HG03342 (cell line): ENCODE results near the gene TXNDC15.
"Not testable (repeated sequence)": the region's sequence is repeated elsewhere in the genome, so short reads cannot be mapped to it uniquely, and the experiment has no call there.

Source experiments
- ATAC-seq: cut with Tn5 transposase; IDR thresholded peaks from one replicate; pipeline ENCODE4 v1.9.1; 2021; ENCODE audit warnings: mild to moderate bottlenecking, moderate library complexity; ENCODE audit not compliant: unreplicated experiment

The TXNDC15 gene

GRCh38 chr5:134874831-134875655 is 872 bp downstream of the TXNDC15 start:
- no peak for ATAC-seq

DNA sequence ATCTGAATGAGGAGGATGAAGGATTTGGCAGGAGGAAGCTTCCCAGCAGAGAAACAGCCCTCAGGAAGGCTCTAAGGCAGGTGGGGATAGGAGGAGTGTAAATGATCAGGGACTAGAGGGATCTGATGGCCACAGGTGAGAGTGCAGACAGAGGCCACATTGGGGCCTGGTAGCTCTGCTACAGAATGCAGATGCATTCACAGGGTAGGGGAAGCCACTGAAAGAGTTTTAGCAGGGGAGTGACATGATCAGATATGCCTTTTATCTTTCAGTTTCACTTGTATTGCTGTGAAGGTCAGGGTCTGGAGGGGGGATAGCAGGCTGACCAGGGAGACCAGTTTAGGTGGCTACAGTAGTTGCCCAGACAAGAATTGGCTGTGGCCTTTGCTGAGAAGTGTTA is 3.0 kb downstream of the TXNDC15 start:
- ATAC-seq: peak; percentile 41

GRCh38 chr5:134878403-134878802 is 4.2 kb downstream of the TXNDC15 start:
- ATAC-seq: no peak

DNA sequence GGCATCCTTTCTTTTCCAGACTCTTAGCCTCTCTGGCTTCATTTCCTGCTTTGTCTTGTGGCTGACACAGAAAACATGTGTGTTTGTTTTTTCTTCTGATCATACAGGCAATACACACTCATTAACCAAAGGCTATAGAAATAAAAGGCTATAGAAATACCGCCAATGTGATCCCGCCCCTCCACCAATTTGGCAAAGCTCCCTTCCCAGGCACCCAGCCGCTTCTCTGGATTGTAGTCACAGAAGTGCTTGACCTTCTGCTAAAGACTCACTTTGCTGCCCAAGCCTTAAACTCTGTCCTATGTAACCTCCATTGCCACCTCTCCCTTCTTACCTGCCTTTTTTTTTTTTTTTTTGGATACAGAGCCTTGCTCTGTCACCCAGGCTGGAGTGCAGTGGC is 5.3 kb downstream of the TXNDC15 start:
- ATAC-seq: no peak

DNA sequence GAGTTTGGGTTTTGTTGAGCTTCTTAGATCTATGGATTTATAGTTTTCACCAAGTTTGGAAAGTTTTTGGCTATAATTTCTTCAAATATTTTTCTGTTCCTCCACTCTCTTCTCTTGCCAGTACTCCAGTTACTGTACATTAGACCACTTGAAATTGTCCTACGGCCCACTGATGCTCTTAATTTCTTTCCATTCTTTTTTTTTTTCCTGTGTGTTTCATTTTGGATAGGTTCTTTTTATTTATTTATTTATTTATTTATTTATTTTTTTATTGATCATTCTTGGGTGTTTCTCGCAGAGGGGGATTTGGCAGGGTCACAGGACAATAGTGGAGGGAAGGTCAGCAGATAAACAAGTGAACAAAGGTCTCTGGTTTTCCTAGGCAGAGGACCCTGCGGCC is 6.8 kb downstream of the TXNDC15 start:
- not testable (repeated sequence) for ATAC-seq

GRCh38 chr5:134881711-134882110 is 7.5 kb downstream of the TXNDC15 start:
- ATAC-seq: not testable (repeated sequence)

DNA sequence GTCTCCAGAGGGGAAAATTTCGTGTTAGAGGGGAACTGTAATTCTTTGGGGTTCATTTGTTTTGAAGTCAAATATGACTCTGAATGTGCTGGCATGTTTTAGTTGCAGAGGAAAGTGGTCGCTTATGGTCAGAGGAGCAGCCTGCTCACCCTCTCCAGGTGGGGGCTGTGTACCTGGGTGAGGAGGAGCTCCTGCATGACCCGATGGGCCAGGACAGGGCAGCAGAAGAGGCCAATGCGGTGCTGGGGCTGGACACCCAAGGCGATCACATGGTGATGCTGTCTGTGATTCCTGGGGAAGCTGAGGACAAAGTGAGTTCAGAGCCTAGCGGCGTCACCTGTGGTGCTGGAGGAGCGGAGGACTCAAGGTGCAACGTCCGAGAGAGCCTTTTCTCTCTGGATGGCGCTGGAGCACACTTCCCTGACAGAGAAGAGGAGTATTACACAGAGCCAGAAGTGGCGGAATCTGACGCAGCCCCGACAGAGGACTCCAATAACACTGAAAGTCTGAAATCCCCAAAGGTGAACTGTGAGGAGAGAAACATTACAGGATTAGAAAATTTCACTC is 13.5 kb downstream of the TXNDC15 start:
- ATAC-seq: no peak

DNA sequence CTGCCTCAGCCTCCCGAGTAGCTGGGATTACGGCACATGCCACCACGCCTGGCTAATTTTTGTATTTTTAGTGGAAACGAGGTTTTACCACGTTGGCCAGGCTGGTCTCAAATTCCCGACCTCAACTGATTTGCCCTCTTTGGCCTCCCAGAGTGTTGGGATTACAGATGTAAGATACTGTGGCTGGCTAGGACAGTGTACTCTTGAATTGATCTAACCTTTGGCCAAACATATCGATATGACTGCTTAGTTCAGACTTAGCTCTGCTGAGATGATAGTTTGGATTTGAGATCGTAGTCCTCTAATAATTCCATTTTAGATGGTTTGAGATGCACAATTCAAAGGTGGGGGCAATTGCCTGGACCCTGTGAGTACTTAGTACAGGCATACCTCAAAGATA is 15.2 kb downstream of the TXNDC15 start:
- ATAC-seq: no peak

- no peak for ATAC-seq
These were observed 17.3 kb downstream of the TXNDC15 start for GRCh38 chr5:134891473-134891872.

GRCh38 chr5:134892282-134892681 is 18.1 kb downstream of the TXNDC15 start:
- no peak for ATAC-seq

GRCh38 chr5:134892926-134893325 is 18.8 kb downstream of the TXNDC15 start:
- ATAC-seq: no peak

GRCh38 chr5:134893748-134894505 is 19.8 kb downstream of the TXNDC15 start:
- ATAC-seq: no peak

DNA sequence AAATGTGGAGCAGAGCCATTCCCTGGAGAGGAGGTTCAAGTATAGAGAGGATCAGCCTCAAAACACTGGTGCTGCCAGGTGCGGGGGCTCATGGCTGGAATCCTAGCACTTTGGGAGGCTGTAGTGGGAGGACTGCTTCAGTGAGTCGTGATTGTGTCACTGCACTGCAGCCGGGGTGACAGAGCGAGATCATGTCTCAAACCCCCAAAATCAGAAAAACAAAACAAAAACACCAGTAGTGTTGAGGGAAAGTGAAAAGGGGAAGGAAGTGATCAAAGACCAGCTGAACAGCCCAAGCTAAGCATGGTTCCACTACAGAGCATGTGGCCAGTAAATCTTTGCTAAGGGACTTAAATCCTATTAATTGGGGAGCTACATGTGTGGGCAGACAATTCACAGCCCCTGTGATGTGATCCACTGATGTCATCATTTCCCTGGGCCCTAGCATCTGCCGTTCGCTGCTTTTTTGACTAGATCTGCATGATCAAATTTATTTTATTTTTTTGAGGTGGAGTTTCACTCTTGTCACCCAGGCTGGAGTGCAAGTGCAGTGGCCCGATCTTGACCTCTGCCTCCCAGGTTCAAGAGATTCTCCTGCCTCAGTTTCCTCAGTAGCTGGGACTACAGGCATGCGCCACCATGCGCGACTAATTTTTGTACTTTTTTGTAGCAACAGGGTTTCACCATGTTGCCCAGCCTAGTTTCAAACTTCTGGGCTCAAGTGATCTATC is 28.1 kb downstream of the TXNDC15 start:
- ATAC-seq: peak; percentile 34

DNA sequence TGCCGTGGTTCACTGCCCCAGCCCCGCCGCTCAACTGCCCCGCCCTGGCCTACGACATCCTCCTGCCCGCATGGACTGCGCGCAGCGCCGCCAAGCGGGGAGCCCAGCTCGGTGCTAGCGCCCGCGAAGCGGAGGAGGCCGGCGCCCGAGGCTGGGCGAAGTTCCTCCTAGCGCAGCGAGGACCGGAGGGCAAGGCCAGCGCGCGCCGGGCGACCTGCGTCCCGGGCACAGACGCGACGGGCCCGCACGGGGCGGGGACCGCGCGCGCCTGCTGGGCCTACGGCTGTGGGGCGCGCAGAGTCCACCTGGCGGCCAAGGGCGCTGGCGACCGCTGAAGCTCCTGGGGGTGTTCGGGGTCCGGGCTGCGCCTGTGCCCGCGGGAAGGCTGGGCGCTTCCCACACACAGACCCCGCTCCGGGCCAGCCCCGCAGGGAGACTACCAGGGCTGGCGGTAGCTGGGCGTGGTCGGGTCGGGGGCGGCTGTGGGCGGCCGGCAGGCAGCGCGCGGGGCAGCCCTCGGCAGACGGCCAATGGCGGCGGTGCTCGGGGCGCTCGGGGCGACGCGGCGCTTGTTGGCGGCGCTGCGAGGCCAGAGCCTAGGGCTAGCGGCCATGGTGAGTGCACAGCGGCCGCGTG is 30.6 kb downstream of the TXNDC15 start, which contains the start of gene PCBD2:
Gene PCBD2, plus strand, starts transcription at position 522 of the 636 bp plus-strand sequence. Its CDS starts 9 bp downstream, at position 531.
- peak; percentile 78 for ATAC-seq

GRCh38 chr5:134905246-134905996 is 31.2 kb downstream of the TXNDC15 start:
- ATAC-seq: peak; percentile 20

GRCh38 chr5:134906811-134907210 is 32.6 kb downstream of the TXNDC15 start:
- ATAC-seq: no peak

GRCh38 chr5:134910752-134911151 is 36.6 kb downstream of the TXNDC15 start:
- not testable (repeated sequence) for ATAC-seq

- no peak for ATAC-seq
These were observed 37.4 kb downstream of the TXNDC15 start for GRCh38 chr5:134911285-134912206.

DNA sequence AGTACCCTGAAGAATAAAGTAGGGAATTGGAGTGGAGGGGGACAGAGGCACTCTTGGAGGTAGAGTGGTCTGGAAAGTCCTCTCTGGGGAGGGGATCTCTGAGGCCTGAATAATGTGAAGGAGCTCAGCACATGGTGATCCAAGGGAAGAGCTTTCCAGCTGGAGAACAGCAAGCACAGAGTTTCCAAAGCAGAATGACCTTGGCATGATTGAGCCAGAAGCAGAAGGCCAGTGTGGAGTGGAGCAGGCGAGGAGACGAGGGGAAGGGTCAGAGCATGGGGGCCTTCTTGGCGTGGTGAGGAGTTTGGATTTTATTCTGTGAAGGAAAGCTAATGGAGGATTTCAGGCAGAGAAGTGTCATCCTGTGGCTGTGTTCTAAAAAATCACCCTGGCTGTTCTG is 39.1 kb downstream of the TXNDC15 start:
- ATAC-seq: no peak
